IgD-negative memory B cell (primary cell): ENCODE data around the gene CCR7. TPM values are rescaled to one million over a fixed set of nuclear protein-coding genes. Genes with fewer than 3 reads are reported as not detected.
A peak's percentile ranks its signal among the peaks of the same experiment; 100 is the strongest.

Experiments
- H3K27ac Mint-ChIP-seq, 3 donors: one replicate each; pipeline ENCODE4 v1.8.0; 2020 to 2022; ENCODE audit warnings: mild to moderate bottlenecking in 3 of 3, mixed read lengths in 3 of 3, moderate library complexity in 1 of 3
- H3K27me3 Mint-ChIP-seq: one replicate; pipeline ENCODE4 v1.8.0; 2021; ENCODE audit warnings: mixed read lengths
- H3K36me3 Mint-ChIP-seq: one replicate; pipeline ENCODE4 v1.8.0; 2020; ENCODE audit warnings: mild to moderate bottlenecking, mixed read lengths
- H3K4me1 Mint-ChIP-seq, 3 donors: one replicate each; pipeline ENCODE4 v1.8.0; 2020 to 2022; ENCODE audit warnings: mixed read lengths in 3 of 3, mild to moderate bottlenecking in 1 of 3
- H3K4me3 Mint-ChIP-seq, 4 donors: one replicate each; pipeline ENCODE4 v1.8.0; 2020 to 2022; ENCODE audit warnings: mild to moderate bottlenecking in 4 of 4, mixed read lengths in 4 of 4, moderate library complexity in 3 of 4
- H3K9me3 Mint-ChIP-seq, 3 donors: one replicate each; pipeline ENCODE4 v1.8.0; 2020 to 2021; ENCODE audit warnings: mixed read lengths in 3 of 3, mild to moderate bottlenecking in 1 of 3
- polyA plus RNA-seq: library from polyadenylated mRNA; unstranded; fragments of 300-500 nt; fragmentation: Illumina TruSeq; gene quantifications from one replicate; pipeline ENCODE4 v1.2.3, GENCODE V29; 2021

Gene CCR7
- polyA plus RNA-seq, 1 donor from 2014 or later, result 257 TPM

DNA sequence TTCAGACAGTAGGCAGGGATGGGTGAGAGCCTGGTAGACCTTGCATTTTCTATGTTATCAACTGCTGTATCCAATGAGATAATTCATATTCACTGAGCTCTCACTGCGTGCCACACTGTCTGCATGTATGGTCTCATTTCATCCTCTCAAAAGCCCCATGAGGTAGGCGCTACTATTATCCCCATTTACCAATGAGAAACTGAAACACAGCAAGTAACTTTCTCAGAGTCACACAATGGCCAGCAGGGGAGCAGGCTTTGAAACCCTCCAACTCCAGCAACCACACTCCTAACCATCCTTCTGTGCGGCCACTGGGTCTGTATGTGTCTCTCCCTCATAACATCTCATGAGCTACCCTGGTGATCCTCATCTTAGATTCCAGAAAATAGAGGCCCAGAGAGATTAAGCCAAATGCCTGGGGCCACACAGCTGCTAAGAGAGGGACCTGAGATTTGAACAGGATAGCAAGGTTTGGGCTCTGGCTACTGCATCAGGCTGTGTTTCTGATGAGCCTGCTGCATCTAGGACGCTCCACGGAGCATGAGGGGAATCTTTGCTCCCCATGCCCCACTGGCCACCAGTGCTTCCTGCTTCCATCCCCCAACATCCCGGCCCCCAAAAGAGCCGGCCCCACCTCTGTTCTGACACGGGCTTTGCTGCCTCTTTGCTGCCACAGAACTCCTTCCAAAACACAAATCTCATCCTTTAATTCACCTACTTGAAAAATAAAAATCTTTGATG lies 3.2 kb downstream of the CCR7 start:
- Mint-ChIP-seq H3K9me3 (peaks cover 0 to 2% (median 0%) of the 10 kb centered on the region in 3 donors), H3K4me1 (peaks cover 31 to 54% (median 52%) of the 10 kb centered on the region in 3 donors), H3K27ac (peak overlapping the region; percentile 84 to 100 (median 99)), H3K36me3 (peaks cover 2% of the 10 kb centered on the region), H3K4me3 (peak overlapping the region; percentile 83 to 98 (median 92)), H3K27me3 (peaks cover 6% of the 10 kb centered on the region)

- peak overlapping the region; percentile 84 to 100 (median 99) for H3K27ac Mint-ChIP-seq
- H3K36me3 Mint-ChIP-seq, result peaks cover 2% of the 10 kb centered on the region
- H3K27me3 Mint-ChIP-seq, result peaks cover 6% of the 10 kb centered on the region
- peaks cover 0 to 2% (median 0%) of the 10 kb centered on the region in 3 donors for H3K9me3 Mint-ChIP-seq
- peaks cover 31 to 55% (median 53%) of the 10 kb centered on the region in 3 donors for H3K4me1 Mint-ChIP-seq
- peak overlapping the region; percentile 83 to 98 (median 92) for H3K4me3 Mint-ChIP-seq
Observed at GRCh38 chr17:40561294-40561870, 3.9 kb downstream of the CCR7 start.

GRCh38 chr17:40560592-40561293 lies 4.5 kb downstream of the CCR7 start:
- peak overlapping the region; percentile 84 to 100 (median 99) for H3K27ac Mint-ChIP-seq
- H3K9me3 Mint-ChIP-seq, result peaks cover 0 to 2% (median 0%) of the 10 kb centered on the region in 3 donors
- H3K4me3 Mint-ChIP-seq, result peak overlapping the region; percentile 83 to 98 (median 92)
- H3K36me3 Mint-ChIP-seq, result peaks cover 2% of the 10 kb centered on the region
- peaks cover 6% of the 10 kb centered on the region for H3K27me3 Mint-ChIP-seq
- H3K4me1 Mint-ChIP-seq, result peaks cover 25 to 50% (median 48%) of the 10 kb centered on the region in 3 donors

DNA sequence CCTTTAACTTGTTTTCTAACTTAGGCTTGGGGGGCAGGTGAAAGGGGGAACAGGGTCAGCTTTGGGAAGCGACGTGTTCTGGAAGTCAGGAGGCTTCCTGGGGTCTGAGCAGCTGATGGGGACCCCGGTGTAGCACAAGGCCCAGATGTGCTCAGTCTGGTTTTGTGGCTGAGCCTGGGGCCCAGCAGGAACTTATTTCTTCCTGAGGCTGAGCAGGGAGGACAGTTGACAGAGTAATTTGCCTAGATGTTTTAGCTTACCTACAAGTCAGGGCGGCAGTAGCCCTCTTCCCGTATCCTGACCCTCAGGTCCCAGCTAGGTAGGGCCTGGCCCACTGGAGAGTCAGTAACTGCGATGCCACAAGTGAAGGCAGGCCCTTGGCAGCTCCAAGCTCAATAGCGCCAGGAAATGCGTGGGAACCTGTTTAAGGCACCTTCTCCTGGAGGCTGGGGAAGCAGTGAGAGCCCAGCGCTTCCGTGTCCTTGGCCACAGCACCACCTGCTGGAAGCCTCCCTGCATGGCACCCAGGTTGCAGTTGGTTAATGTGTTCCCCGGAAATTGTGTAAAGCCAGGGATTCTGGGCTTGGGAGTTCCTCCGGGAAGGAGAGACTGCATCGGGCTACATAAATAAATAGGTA lies 5.2 kb downstream of the CCR7 start:
- Mint-ChIP-seq H3K36me3 (peaks cover 2% of the 10 kb centered on the region), H3K27me3 (peaks cover 4% of the 10 kb centered on the region), H3K27ac (peak overlapping the region; percentile 84 to 100 (median 99)), H3K4me3 (peak overlapping the region; percentile 83 to 98 (median 92)), H3K4me1 (peaks cover 25 to 48% (median 48%) of the 10 kb centered on the region in 3 donors), H3K9me3 (no peaks in the 10 kb centered on the region)

DNA sequence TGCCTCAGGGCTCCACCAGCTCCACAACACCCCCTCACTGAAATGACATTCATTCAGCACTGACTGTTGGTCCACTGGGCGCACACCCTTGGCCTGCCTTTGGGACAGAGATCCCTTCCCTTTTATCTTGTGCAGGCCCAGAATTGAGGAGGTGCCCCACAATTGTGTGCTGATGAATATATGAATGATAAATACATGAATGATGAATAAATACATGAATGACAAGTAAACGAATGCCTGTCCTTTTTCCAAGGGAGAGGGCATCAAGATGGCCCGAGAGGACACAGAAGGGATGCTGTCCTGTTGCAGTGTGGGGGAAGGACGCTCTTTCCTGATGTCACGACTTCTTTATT lies 5.7 kb downstream of the CCR7 start:
- Mint-ChIP-seq H3K9me3 (no peaks in the 10 kb centered on the region), H3K4me1 (peaks cover 26 to 52% (median 50%) of the 10 kb centered on the region in 3 donors), H3K36me3 (peaks cover 2% of the 10 kb centered on the region), H3K4me3 (peak overlapping the region; percentile 83 to 98 (median 92)), H3K27me3 (peaks cover 3% of the 10 kb centered on the region), H3K27ac (peak overlapping the region; percentile 84 to 100 (median 99))

- H3K4me3 Mint-ChIP-seq, result peak overlapping the region in 3 of 4 donors; percentile 58 to 98 (median 83)
- H3K27ac Mint-ChIP-seq, result peak overlapping the region in 2 of 3 donors; percentile 84 to 100
- no peaks in the 10 kb centered on the region for H3K9me3 Mint-ChIP-seq
- H3K4me1 Mint-ChIP-seq, result peaks cover 28 to 57% (median 50%) of the 10 kb centered on the region in 3 donors
- peaks cover 3% of the 10 kb centered on the region for H3K27me3 Mint-ChIP-seq
- H3K36me3 Mint-ChIP-seq, result peaks cover 2% of the 10 kb centered on the region
Observed at GRCh38 chr17:40558890-40559563, 6.2 kb downstream of the CCR7 start.

GRCh38 chr17:40558300-40558889 lies 6.9 kb downstream of the CCR7 start:
- peak overlapping the region in 2 of 3 donors; percentile 8 to 67 for H3K27ac Mint-ChIP-seq
- peaks cover 5% of the 10 kb centered on the region for H3K36me3 Mint-ChIP-seq
- peak overlapping the region in 1 of 4 donors; percentile 8 for H3K4me3 Mint-ChIP-seq
- H3K9me3 Mint-ChIP-seq, result no peaks in the 10 kb centered on the region
- peaks cover 32 to 59% (median 53%) of the 10 kb centered on the region in 3 donors for H3K4me1 Mint-ChIP-seq
- peaks cover 3% of the 10 kb centered on the region for H3K27me3 Mint-ChIP-seq

DNA sequence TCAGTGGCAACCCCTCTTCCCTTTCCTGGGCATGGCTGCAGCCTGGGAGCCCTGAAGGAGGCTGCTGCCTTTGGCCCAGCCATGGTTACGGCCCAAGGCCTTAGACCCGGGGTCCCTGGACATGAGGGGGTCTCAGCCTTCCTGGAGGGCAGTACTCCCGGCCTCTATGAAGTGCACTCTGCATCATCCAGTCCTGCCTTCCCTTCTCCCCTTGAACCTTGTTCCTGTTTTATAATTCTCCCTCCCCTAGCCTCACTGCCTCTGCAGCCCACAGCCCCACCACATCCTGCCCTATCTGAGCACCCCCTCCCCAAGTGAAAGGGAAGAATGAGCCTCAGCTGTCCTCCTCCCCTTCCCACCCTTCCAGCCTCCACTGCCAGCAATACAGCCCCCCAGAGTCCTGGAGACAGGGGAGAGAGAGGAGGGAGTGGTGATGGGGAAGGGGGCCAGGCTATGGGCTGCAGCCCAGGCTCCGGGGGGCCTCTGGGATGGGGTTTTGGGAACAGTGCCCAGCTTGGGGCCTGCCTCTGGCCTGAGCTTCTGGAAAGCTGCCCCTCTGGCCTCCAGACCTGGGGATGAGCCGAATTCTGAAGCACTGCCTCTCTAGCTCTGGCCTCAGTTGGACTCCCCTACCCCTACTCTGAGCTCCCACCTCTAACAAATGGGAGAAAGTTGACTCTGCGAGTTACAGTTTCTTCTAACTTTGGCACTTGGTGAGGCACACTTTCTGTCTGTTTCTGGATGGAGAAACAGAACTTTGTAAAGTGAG lies 7.6 kb downstream of the CCR7 start:
- Mint-ChIP-seq H3K27me3 (peaks cover 3% of the 10 kb centered on the region), H3K9me3 (no peaks in the 10 kb centered on the region), H3K4me3 (peak overlapping the region in 1 of 4 donors; percentile 8), H3K4me1 (peaks cover 29 to 58% (median 52%) of the 10 kb centered on the region in 3 donors), H3K27ac (peak overlapping the region in 2 of 3 donors; percentile 67 to 87), H3K36me3 (peaks cover 5% of the 10 kb centered on the region)

- peaks cover 2% of the 10 kb centered on the region for H3K27me3 Mint-ChIP-seq
- H3K36me3 Mint-ChIP-seq, result peaks cover 5% of the 10 kb centered on the region
- no peak overlapping the region for H3K4me3 Mint-ChIP-seq
- no peaks in the 10 kb centered on the region for H3K9me3 Mint-ChIP-seq
- H3K27ac Mint-ChIP-seq, result peak overlapping the region; percentile 81 to 90 (median 87)
- peaks cover 33 to 60% (median 53%) of the 10 kb centered on the region in 3 donors for H3K4me1 Mint-ChIP-seq
Observed at GRCh38 chr17:40556884-40557414, 8.3 kb downstream of the CCR7 start.

GRCh38 chr17:40556198-40556661 lies 9.0 kb downstream of the CCR7 start:
- H3K9me3 Mint-ChIP-seq, result no peaks in the 10 kb centered on the region
- H3K27me3 Mint-ChIP-seq, result no peaks in the 10 kb centered on the region
- H3K27ac Mint-ChIP-seq, result peak overlapping the region; percentile 81 to 90 (median 87)
- peaks cover 29 to 58% (median 52%) of the 10 kb centered on the region in 3 donors for H3K4me1 Mint-ChIP-seq
- peaks cover 5% of the 10 kb centered on the region for H3K36me3 Mint-ChIP-seq
- H3K4me3 Mint-ChIP-seq, result peak overlapping the region in 2 of 4 donors; percentile 5 to 73

- peak overlapping the region in 2 of 4 donors; percentile 71 to 73 for H3K4me3 Mint-ChIP-seq
- H3K9me3 Mint-ChIP-seq, result no peaks in the 10 kb centered on the region
- H3K27me3 Mint-ChIP-seq, result no peaks in the 10 kb centered on the region
- peak overlapping the region in 2 of 3 donors; percentile 90 to 97 for H3K27ac Mint-ChIP-seq
- peaks cover 5% of the 10 kb centered on the region for H3K36me3 Mint-ChIP-seq
- H3K4me1 Mint-ChIP-seq, result peaks cover 23 to 58% (median 51%) of the 10 kb centered on the region in 3 donors
Observed at GRCh38 chr17:40555296-40556190, 9.7 kb downstream of the CCR7 start.

- Mint-ChIP-seq H3K4me1 (peaks cover 23 to 57% (median 48%) of the 10 kb centered on the region in 3 donors), H3K27me3 (no peaks in the 10 kb centered on the region), H3K4me3 (peak overlapping the region in 3 of 4 donors; percentile 73 to 88 (median 86)), H3K36me3 (peaks cover 5% of the 10 kb centered on the region), H3K9me3 (no peaks in the 10 kb centered on the region), H3K27ac (peak overlapping the region; percentile 90 to 97 (median 94))
Observed at GRCh38 chr17:40554646-40555295, 10.5 kb downstream of the CCR7 start.
